Bone marrow (tissue), 2 donors: ENCODE data around the gene SUMF1.
"Not testable (repeated sequence)": the region's sequence is repeated elsewhere in the genome, so short reads cannot be mapped to it uniquely, and the experiment has no call there.

Source experiments
- DNase-seq, 2 donors: peaks; one replicate each; lab custom pipeline; 2025; lab: John Stamatoyannopoulos, UW

Gene SUMF1

DNA sequence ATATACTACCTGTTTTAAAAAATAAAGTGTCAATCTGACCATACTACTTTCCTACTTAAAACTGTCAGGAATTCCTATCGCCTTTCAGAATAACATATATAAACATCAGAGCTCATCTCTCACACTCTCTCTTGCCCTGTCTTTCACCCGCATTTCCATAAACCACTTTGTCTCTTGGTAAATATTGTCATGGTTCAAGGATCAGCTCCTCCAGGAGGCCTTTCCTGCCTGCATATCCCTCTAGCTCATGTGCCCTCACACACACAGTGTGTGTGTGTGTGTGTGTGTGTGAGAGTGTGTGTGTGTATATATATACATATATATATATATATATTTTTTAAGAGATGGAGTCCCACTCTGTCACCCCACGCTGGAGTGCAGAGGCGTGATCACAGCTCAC, 6.7 kb downstream of the SUMF1 start:
- DNase-seq, result no peak

DNA sequence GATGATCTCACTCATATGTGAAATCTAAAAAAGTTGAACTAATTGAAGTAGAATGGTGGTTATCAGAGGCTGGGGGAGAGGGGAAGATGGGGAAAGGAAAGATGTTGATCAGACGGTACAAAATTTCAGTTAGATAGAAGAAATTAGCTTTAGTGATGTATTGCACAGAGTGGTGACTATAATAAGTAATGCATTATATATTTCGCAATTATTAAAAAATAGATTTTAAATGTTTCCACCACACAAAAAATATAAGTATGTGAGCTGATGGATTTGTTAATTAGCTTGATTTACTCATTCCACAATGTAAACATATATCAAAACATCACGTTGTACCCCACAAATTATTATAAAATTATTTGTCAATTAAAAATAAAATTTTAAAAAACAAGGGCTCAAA, 8.1 kb downstream of the SUMF1 start:
- no peak for DNase-seq

GRCh38 chr3:4456780-4457179, 10.3 kb downstream of the SUMF1 start:
- DNase-seq, result not testable (repeated sequence)

GRCh38 chr3:4454142-4454541, 12.9 kb downstream of the SUMF1 start:
- DNase-seq, result no peak

- DNase-seq, result no peak
Observed at GRCh38 chr3:4449043-4449805, 17.8 kb downstream of the SUMF1 start.

GRCh38 chr3:4448187-4448586, 18.9 kb downstream of the SUMF1 start:
- DNase-seq, result no peak

GRCh38 chr3:4447295-4447999, 19.6 kb downstream of the SUMF1 start:
- no peak for DNase-seq

DNA sequence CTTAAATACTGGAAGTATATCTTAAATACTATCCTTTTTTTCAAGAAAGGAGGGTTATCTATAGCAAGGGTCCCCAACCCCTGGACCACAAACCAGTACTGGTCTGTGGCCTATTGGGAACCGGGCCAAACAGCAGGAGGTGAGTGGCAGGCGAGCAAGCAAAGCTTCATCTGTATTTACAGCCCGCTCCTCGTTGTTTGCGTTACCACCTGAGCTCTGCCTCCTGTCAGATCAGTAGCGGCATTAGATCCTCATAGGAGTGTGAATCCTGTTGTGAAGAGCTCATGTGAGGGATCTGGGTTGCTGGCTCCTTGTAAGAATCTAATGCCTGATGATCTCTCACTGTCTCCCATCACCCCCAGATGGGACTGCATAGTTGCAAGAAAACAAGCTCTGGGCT, 26.1 kb downstream of the SUMF1 start:
- no peak for DNase-seq

DNA sequence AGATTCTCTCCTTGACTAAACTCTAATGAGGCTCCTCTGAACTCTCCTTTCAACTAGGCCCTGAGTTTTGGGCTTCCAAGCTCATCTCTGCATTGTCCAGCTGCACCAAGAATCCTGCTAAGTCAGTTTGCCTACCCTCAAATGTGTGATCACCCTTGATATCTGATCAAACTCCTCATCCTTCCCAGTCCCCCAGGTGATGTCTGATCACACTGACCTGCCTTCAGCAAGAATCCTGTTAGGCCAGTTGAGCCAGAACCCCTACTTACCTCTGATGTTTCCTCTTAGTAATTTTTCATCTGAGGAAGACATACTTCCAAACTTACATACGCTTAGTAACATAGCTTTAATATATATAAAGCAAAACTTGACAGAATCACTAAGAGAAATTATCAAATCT, 28.8 kb downstream of the SUMF1 start:
- no peak for DNase-seq

DNA sequence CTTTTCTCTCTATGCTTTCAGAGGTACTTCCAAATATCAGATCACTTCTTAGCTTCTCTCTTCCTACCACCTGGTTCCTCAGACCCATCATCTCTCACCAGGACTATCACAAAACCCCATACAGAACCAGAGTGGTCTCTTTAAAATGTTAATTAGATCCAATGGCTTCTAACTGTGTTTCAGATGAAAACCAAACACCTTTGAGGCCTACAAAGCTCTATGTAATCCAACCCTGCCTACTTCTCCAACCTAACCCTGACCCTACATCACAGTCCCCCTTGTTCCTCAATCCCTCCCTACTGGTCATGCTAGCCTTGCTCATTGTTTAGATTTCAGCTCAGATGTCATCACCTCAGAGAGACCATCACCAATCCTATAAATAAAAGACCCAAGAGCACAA, 34.8 kb downstream of the SUMF1 start:
- no peak for DNase-seq

- no peak for DNase-seq
Observed at GRCh38 chr3:4429648-4430350, 37.3 kb downstream of the SUMF1 start.

DNA sequence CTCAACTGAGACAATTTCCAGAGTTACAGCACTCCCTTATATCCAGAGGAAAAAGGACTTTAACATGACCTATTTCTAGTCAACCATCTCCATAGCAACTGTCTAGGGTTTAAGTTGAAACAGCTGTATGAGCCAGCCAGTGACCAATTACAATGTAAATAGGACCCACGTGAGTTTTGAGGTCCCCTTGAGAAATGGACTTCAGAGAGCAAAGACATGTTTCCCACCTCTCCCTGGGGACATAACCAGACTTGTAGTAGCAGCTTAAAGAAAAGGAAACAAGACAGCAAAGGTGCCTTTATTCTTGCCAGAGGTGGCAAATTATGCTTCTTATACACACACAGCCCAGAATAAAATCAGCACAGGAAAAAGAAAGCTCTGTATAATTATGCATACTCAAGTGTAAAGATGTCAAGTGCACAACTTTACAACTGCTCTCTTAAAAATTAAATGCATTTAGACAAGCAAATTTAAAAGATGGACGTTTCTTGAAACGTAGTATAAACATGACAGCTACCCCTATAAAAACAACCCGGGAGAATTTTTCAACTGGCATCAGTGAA, 40.2 kb downstream of the SUMF1 start:
- DNase-seq, result no peak

GRCh38 chr3:4426261-4426781, 40.7 kb downstream of the SUMF1 start:
- DNase-seq, result no peak

- no peak for DNase-seq
Observed at GRCh38 chr3:4425707-4426106, 41.4 kb downstream of the SUMF1 start.

GRCh38 chr3:4425055-4425454, 42.0 kb downstream of the SUMF1 start:
- DNase-seq, result no peak

GRCh38 chr3:4421121-4421520, 45.9 kb downstream of the SUMF1 start:
- peak in 1 of 2 donors; percentile 87 for DNase-seq

GRCh38 chr3:4419920-4420319, 47.1 kb downstream of the SUMF1 start:
- DNase-seq, result no peak

GRCh38 chr3:4419386-4419785, 47.7 kb downstream of the SUMF1 start:
- DNase-seq, result no peak

GRCh38 chr3:4418156-4418555, 48.9 kb downstream of the SUMF1 start:
- no peak for DNase-seq

DNA sequence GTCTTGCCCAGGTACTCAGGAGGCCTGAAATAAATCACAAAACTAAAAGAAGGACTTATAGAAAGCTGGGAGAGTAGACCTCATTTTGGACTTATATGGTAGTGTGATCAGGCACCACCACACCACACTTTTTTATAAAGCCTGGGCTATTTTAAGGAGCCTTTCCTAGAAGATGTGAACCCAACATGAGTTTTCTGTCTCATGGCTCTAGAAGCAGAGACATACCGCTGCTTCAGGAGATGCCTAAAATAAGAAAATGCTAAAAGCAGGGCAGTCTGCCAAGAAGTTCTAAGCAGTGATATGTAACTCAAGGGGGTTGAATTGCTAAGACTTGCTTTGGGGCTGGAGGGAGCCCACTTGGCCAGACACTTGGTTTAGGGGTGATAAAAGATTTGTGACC, 49.6 kb downstream of the SUMF1 start:
- no peak for DNase-seq

DNA sequence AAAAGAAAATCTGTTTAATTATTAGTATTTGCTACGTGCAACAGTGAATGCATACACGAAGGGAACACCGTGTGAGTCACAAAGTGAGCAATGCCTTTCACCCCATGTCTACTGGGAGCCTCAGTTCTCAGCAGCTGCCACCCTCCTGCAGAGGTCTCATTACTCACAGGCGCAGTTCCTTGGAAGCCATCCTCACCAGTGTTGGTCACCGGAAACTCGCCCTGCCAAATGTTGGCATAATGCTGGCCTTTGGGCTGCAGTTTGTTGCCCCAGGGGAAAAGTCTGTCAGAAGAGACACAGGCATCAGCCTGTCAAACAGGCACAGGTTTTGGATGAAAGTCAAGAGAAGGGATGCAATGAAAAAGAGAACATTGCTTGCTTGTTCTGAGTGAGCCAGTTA, 50.1 kb downstream of the SUMF1 start:
- DNase-seq, result no peak

DNA sequence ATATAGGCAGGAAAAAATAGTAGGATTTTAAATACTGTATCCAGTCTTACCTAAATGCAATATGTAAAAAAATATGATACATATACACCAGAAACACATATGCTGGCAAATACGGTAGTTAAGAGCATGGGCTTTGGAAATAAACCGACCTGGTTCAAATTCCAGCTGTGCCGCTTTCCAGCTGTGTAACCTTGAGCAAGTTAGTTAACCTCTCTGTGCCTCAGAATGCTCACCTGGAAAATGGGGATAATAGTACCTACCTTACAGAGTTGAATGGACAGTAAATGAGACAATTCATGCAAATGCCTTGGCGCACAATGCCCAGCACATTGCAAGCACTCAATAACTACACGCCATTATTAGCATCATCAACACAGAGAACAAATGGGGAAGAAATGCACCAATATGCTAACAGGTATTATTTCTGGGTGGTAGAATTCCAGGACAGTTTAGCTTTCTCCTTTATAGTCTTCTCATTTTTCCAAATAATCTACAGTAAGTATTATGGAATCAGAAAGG, 50.6 kb downstream of the SUMF1 start:
- no peak for DNase-seq
